ENCODE data around the gene SLC17A1.

Gene SLC17A1

DNA sequence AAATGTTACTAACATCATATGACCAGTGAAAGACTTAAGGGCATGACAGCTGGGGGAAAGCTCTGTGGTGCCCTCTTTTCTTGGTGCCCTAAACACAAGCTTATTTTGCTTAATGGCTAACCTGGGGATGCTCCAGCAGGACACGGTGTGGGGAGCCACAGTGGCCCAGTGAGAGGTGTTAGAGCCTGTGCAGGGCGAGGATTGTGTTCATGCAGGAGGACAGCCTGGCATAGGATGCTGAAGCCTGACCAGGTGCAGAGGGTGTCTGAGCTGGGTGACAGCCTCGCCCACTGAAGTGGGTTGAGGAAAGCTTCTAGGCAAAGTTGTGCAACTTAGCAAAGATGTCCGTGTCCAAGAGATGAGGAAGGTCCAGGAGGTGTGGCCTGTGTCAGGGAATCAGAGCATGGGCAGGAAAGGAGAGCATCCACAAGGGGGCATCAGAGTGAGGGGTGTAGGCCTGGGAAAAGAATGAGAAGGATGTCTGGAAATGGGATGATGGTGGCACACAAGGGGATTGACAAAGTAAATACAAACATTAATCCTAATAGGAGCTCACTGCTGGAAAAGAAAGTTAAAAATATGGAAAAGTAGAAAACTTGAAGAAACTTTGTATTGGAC, 43.4 kb downstream of the SLC17A1 start:
- Histone ChIP-seq H3K9ac (ENCODE audit: low read length) (no peak overlapping the region), H3K4me1 (ENCODE audit: low read length) (no peaks in the 10 kb centered on the region)

DNA sequence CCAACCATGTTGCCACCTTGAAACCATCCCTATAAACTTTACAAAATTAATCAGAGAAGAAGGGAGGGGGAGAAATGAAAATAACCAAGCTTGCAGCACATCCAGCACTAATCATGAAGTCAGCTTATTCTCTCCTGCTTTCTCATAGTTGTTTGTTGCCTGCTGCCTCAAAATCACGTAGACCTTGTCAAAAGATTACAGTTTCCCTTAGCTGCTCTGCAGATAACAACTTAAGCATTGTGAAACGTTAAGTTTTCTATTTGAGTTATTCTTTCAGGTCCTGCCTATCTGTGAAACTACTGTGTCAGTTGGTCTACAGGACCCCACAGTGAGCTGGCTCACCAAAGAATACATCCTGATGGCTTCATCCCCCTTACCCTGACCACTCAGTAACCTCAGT, 44.4 kb downstream of the SLC17A1 start:
- Histone ChIP-seq H3K27me3 (ENCODE audit: low read depth, low read length) (no peaks in the 10 kb centered on the region), H3K4me1 (ENCODE audit: low read length) (no peaks in the 10 kb centered on the region), H3K27ac (ENCODE audit: low read length) (no peak overlapping the region), H3K4me2 (ENCODE audit: low read length) (no peak overlapping the region), H4K20me1 (ENCODE audit: insufficient read depth, low read length) (no peaks in the 10 kb centered on the region), H3K9me3 (ENCODE audit: insufficient read depth, low read length) (no peaks in the 10 kb centered on the region), H3K9ac (ENCODE audit: low read length) (no peak overlapping the region), H3K4me3 (ENCODE audit: low read length) (no peak overlapping the region), H3K36me3 (replicated peaks; ENCODE audit: low read depth, low read length) (no peaks in the 10 kb centered on the region), H3K79me2 (ENCODE audit: low read length) (no peaks in the 10 kb centered on the region), H2AFZ (ENCODE audit: low read depth, low read length) (no peak overlapping the region)
- TF ChIP-seq, protein P1, sequence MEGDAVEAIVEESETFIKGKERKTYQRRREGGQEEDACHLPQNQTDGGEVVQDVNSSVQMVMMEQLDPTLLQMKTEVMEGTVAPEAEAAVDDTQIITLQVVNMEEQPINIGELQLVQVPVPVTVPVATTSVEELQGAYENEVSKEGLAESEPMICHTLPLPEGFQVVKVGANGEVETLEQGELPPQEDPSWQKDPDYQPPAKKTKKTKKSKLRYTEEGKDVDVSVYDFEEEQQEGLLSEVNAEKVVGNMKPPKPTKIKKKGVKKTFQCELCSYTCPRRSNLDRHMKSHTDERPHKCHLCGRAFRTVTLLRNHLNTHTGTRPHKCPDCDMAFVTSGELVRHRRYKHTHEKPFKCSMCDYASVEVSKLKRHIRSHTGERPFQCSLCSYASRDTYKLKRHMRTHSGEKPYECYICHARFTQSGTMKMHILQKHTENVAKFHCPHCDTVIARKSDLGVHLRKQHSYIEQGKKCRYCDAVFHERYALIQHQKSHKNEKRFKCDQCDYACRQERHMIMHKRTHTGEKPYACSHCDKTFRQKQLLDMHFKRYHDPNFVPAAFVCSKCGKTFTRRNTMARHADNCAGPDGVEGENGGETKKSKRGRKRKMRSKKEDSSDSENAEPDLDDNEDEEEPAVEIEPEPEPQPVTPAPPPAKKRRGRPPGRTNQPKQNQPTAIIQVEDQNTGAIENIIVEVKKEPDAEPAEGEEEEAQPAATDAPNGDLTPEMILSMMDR (IDR thresholded peaks at IDR 0.05; ENCODE audit: low read depth, low read length) = no peak
- TF ChIP-seq EZH2phosphoT487 (IDR thresholded peaks at IDR 0.05; ENCODE audit: low read depth) = no peak

More for the DNA sequence above, 43.4 kb downstream of the SLC17A1 start:
- no peaks in the 10 kb centered on the region for H3K27me3 ChIP-seq (ENCODE audit: low read depth, low read length)
- H3K79me2 ChIP-seq (ENCODE audit: low read length) = no peaks in the 10 kb centered on the region
- H3K36me3 ChIP-seq (replicated peaks; ENCODE audit: low read depth, low read length) = no peaks in the 10 kb centered on the region
- no peak for TF ChIP-seq EZH2phosphoT487 (IDR thresholded peaks at IDR 0.05; ENCODE audit: low read depth)
- TF ChIP-seq, protein P1 (IDR thresholded peaks at IDR 0.05; ENCODE audit: low read depth, low read length) = peak; percentile 46
- no peaks in the 10 kb centered on the region for H3K9me3 ChIP-seq (ENCODE audit: insufficient read depth, low read length)
- H3K4me3 ChIP-seq (ENCODE audit: low read length) = no peak overlapping the region
- no peaks in the 10 kb centered on the region for H4K20me1 ChIP-seq (ENCODE audit: insufficient read depth, low read length)
- no peak overlapping the region for H2AFZ ChIP-seq (ENCODE audit: low read depth, low read length)
- no peak overlapping the region for H3K4me2 ChIP-seq (ENCODE audit: low read length)
- H3K27ac ChIP-seq (ENCODE audit: low read length) = no peak overlapping the region

DNA sequence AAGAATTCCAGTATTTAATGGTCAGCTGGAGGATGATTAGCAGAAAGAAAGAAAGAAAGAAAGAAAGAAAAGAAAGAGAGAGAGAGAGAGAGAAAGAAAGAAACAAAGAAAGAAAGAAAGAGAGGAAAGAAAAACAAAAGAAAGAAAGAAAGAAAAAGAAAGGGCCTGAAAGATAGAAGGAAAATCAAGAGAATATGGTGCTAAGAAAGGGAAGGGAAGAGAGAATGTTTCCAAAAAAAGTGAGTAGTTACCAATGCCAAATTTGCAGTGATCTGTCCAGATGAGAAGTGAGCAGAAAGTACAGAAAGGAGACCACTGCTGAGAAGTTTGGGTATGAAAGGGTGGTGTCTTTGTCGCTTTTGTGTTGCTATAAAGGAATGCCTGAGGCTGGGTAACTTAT, 50.7 kb downstream of the SLC17A1 start:
- TF ChIP-seq, protein P1 (IDR thresholded peaks at IDR 0.05; ENCODE audit: low read depth, low read length) = no peak
- TF ChIP-seq EZH2phosphoT487 (IDR thresholded peaks at IDR 0.05; ENCODE audit: low read depth) = no peak
- Histone ChIP-seq H3K4me3 (ENCODE audit: low read length) (no peak overlapping the region), H3K4me1 (ENCODE audit: low read length) (no peaks in the 10 kb centered on the region), H3K79me2 (ENCODE audit: low read length) (no peaks in the 10 kb centered on the region), H3K27ac (ENCODE audit: low read length) (no peak overlapping the region), H3K27me3 (ENCODE audit: low read depth, low read length) (no peaks in the 10 kb centered on the region), H2AFZ (ENCODE audit: low read depth, low read length) (no peak overlapping the region), H3K36me3 (replicated peaks; ENCODE audit: low read depth, low read length) (no peaks in the 10 kb centered on the region), H3K4me2 (ENCODE audit: low read length) (no peak overlapping the region), H4K20me1 (ENCODE audit: insufficient read depth, low read length) (no peaks in the 10 kb centered on the region), H3K9ac (ENCODE audit: low read length) (no peak overlapping the region), H3K9me3 (ENCODE audit: insufficient read depth, low read length) (no peaks in the 10 kb centered on the region)

DNA sequence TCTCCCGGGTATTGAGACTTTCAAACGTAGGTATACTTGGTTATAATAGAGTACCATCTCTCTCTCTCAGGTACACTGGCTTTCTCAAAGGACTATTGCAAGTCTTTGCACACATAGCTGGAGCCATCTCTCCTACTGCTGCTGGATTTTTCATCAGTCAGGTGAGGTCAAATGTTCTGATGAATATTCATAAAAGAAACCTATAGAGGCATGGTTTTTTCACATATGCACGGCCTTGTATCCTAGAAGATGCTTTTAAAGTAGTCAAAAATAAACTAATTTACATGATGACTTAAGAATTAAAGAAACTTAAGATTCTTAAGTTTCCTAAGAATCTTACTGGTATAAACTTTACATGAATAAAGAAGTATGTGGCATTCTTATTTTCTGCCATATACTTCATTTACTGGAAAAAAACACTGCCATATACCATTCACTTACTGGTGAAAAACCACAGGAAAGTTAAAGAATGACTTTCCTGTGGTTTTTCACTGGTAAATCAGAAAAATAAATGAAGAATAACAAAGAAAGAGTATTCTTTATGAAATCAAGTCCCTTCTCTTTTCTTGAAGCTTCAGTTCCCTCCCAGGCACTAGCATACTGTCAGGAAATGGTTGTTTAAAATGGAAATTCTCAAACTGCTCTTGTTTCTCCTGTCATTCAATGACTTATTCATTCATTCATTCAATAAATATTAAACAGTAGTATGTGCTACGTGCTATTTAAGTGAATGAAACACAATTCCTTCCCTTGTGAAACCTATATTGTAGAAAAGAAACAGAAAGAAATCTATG, 53.8 kb downstream of the SLC17A1 start:
- H3K27me3 ChIP-seq (ENCODE audit: low read depth, low read length) = no peaks in the 10 kb centered on the region
- H4K20me1 ChIP-seq (ENCODE audit: insufficient read depth, low read length) = no peaks in the 10 kb centered on the region

More for the DNA sequence above, 53.8 kb downstream of the SLC17A1 start:
- Histone ChIP-seq H2AFZ (ENCODE audit: low read depth, low read length) (no peak overlapping the region), H3K36me3 (replicated peaks; ENCODE audit: low read depth, low read length) (no peaks in the 10 kb centered on the region), H3K4me2 (ENCODE audit: low read length) (no peak overlapping the region), H3K27ac (ENCODE audit: low read length) (no peak overlapping the region), H3K9me3 (ENCODE audit: insufficient read depth, low read length) (no peaks in the 10 kb centered on the region), H3K4me1 (ENCODE audit: low read length) (no peaks in the 10 kb centered on the region), H3K4me3 (ENCODE audit: low read length) (no peak overlapping the region), H3K79me2 (ENCODE audit: low read length) (no peaks in the 10 kb centered on the region), H3K9ac (ENCODE audit: low read length) (no peak overlapping the region)
- TF ChIP-seq, protein P1 (IDR thresholded peaks at IDR 0.05; ENCODE audit: low read depth, low read length) = no peak
- TF ChIP-seq EZH2phosphoT487 (IDR thresholded peaks at IDR 0.05; ENCODE audit: low read depth) = no peak
